DMS153 treated with DMSO at 0.1 percent for 48 hours (cell line): ENCODE data around the gene LIPC.

Experiments
- DNase-seq: peaks from one replicate; lab custom pipeline; 2025; ENCODE audit not compliant: unreplicated experiment; lab: John Stamatoyannopoulos, UW

LIPC gene

GRCh38 chr15:58490888-58491473 is 59.2 kb downstream of the LIPC start:
- no peak for DNase-seq

- no peak for DNase-seq
Measured at GRCh38 chr15:58491499-58492202, 59.9 kb downstream of the LIPC start.

- DNase-seq: no peak
Measured at GRCh38 chr15:58492661-58493397, 61.0 kb downstream of the LIPC start.

GRCh38 chr15:58494567-58494966 is 62.8 kb downstream of the LIPC start:
- no peak for DNase-seq

- DNase-seq: no peak
Measured at GRCh38 chr15:58495891-58496408, 64.2 kb downstream of the LIPC start.

GRCh38 chr15:58497046-58497785 is 65.4 kb downstream of the LIPC start:
- DNase-seq: no peak

- no peak for DNase-seq
Measured at GRCh38 chr15:58498821-58499580, 67.2 kb downstream of the LIPC start.

GRCh38 chr15:58501006-58501405 is 69.2 kb downstream of the LIPC start:
- DNase-seq: no peak

GRCh38 chr15:58501636-58502188 is 69.9 kb downstream of the LIPC start:
- DNase-seq: no peak

- DNase-seq: no peak
Measured at GRCh38 chr15:58503139-58504027, 71.6 kb downstream of the LIPC start.

- DNase-seq: no peak
Measured at GRCh38 chr15:58504674-58505234, 73.0 kb downstream of the LIPC start.

GRCh38 chr15:58505581-58505980 is 73.8 kb downstream of the LIPC start:
- DNase-seq: no peak

- no peak for DNase-seq
Measured at GRCh38 chr15:58506064-58506490, 74.3 kb downstream of the LIPC start.

- no peak for DNase-seq
Measured at GRCh38 chr15:58506783-58507668, 75.2 kb downstream of the LIPC start.

- DNase-seq: no peak
Measured at GRCh38 chr15:58509556-58509955, 77.8 kb downstream of the LIPC start.

- no peak for DNase-seq
Measured at GRCh38 chr15:58510715-58511598, 79.2 kb downstream of the LIPC start.

- no peak for DNase-seq
Measured at GRCh38 chr15:58511599-58511987, 79.8 kb downstream of the LIPC start.
